GM12872 (cell line): ENCODE measurements around the gene KRTAP12-1.

Source experiments
- CTCF ChIP-seq: IDR thresholded peaks from 3 replicates; pipeline ENCODE4 v1.5.1; 2011; ENCODE audit warnings: low read depth, mild to moderate bottlenecking, low read length, moderate library complexity; ENCODE audit not compliant: insufficient read depth

KRTAP12-1 gene

GRCh38 chr21:44706026-44706705 lies 24.2 kb upstream of the KRTAP12-1 start:
- TF ChIP-seq CTCF, result no peak

DNA sequence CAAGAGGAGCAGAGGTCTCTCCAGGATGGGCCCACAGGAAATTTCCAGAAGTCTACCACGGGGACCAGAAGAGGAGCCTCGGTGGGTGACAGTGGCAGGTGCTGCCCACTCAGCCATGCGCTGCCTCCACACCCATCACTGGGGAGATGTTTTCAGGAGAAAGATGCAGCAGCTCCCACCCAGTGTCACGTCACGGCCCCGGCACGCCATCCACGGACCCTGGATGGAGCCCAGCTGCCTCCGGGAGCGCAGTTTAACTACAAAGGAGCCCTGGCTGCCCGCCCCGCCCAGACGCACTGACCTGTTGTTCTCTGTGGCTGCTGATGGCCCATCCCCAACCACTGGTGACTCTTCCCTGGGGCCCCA lies 22.7 kb upstream of the KRTAP12-1 start:
- TF ChIP-seq CTCF, result no peak

DNA sequence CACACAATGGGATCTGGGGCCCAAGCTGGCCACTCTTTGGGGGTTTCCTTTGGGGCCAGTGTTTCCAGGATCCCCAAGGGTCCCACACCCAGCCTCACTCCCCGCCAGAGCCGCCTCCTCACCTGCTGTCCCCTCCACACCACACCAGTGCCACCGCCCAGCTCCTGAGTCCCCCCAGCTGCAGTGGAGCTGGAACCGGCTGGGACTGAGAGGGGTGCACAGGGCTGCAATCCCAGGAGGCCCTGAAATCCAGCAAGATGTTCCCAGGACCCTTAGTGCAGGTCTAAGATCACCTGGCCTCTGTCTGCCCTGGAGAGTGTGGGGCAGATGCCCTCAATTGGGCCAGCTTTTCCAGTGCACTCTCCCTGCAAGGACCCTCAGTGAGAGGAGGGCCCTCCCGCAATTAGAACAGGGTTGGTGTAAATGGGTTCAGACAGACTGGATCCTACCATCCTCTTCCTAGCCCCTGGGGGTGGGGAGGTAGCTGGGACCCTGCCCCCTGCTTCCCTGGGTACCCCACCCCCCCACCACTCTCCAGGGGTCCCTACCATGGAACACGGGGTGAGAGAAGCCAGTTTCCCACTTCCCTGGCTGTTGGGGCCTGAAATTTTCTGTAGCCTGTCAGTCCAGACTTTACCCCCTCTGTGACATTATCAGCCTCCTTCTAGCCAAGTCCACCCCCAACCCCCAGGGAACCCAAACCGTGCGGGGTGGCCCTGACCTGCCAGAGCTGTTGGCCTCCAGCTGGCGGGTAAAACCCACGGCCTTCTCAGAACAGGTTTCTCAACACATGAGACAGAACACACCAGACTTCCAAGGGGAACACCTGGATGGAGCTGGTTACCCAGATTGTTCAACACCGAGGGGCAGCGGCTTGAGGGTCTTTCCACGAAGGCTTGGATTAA lies 22.0 kb upstream of the KRTAP12-1 start:
- no peak for TF ChIP-seq CTCF

DNA sequence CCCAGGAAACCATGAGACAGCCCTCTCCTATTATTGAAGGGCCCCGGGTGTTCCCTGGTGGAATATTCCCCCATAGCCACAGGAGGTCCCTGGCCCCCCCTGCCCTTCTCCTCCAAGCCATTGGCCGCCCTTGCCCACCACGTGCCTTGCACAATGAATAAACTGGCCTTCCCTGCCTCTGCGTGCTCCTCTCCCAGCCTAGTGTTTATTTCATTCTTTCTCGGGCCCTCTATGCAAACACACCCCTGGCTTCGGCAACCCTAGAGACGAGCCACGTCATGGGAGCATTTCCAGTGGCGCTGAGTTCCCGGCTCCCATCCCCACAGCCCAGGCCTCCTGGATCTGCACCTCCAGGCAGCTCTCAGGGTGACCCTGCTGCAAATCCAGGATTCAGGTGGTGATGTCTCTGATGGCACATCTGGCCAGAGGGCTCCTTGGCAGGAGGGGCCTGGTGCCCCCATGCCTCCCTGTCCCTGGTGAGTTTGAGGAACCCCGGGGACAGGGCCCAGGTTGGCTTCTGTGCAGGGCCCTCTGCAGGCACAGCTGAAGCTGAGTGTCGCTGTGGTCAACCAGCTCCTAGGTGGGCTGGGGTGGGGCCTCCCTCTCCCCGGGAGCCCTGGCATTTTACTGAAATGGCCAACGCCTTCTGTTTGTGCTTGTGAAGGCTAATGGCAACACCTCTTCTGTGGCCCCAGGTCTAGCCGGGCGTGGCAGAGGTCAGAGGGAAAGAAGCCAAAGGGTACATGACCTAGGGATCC lies 21.2 kb upstream of the KRTAP12-1 start:
- no peak for TF ChIP-seq CTCF

DNA sequence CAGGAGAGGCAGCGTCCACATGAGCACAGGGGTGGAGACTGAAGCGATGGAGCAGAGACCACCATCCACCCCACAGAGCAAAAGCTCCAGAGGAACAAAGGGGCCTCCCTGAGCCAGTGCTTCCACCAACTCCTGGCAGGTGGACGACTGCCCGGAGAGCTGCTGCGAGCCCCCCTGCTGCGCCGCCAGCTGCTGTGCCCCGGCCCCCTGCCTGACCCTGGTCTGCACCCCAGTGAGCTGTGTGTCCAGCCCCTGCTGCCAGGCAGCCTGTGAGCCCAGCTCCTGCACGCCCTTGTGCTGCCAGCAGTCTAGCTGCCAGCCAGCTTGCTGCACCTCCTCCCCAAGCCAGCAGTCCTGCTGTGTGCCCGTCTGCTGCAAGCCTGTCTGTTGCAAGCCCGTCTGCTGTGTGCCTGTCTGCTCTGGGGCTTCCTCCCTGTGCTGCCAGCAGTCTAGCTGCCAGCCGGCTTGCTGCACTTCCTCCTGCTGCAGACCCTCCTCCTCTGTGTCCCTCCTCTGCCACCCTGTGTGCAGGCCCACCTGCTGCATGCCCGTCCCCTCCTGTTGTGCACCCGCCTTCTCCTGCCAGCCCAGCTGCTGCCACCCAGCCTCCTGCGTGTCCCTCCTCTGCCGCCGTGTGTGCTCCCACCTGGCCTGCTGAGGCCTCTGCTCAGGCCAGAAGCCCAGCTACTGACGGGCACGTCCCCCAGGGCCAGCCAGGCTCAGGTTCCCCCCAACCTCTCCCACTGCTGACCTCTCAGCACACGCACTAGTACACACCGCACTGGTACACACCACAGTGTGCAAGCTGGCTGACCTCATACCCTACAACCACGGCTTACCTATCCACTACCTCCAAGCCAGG lies 20.4 kb upstream of the KRTAP12-1 start:
- no peak for TF ChIP-seq CTCF

DNA sequence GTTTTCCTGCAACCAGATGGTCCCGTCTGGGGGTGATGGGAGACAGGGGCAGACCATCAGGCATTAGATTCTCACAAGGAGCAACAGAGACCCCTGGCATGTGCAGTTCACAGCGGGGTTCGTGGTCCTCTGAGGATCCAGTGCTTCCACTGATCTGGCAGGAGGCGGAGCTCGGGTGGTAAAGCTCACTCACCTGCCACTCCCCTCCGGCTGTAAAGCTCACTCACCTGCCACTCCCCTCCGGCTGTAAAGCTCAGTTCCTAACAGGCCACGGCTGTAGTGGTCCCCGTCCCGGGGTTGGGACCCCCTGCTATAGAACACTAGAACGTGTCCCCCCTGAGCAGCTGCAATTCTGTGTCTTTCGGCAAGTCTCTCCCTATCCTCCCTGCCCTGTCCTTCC lies 19.6 kb upstream of the KRTAP12-1 start:
- no peak for TF ChIP-seq CTCF
